Fibroblast of lung (primary cell): ENCODE data around the gene XIAP. TPM values are rescaled to one million over a fixed set of nuclear protein-coding genes. Genes with fewer than 3 reads are reported as not detected.

Experiments
- DNase-seq, 2 donors: peaks; one replicate each; pipeline versions ENCODE4 v3.0.0 to v3.0.0-alpha.2; 2010; ENCODE audit warnings: low read depth in 2 of 2
- H2AFZ ChIP-seq: 2 replicates; pipeline ENCODE4 v1.5.1; 2012; ENCODE audit warnings: low read length, control low read depth, inconsistent platforms
- H3K27ac ChIP-seq: 2 replicates; pipeline ENCODE4 v1.5.1; 2011; ENCODE audit warnings: low read length, control low read depth; ENCODE audit not compliant: insufficient read depth
- H3K27me3 ChIP-seq: 2 replicates; pipeline ENCODE4 v1.5.1; 2011; ENCODE audit warnings: mild to moderate bottlenecking, low read length; ENCODE audit not compliant: control insufficient read depth, insufficient read depth
- H3K36me3 ChIP-seq: 2 replicates; pipeline ENCODE4 v1.5.1; 2011; ENCODE audit warnings: low read length; ENCODE audit not compliant: control insufficient read depth, insufficient read depth
- H3K4me1 ChIP-seq: 2 replicates; pipeline ENCODE4 v1.5.1; 2011; ENCODE audit warnings: low read length; ENCODE audit not compliant: control insufficient read depth, insufficient read depth; ENCODE audit errors: extremely low read depth
- H3K4me2 ChIP-seq: 2 replicates; pipeline ENCODE4 v1.5.1; 2011; ENCODE audit warnings: low read length, control low read depth; ENCODE audit not compliant: insufficient read depth; ENCODE audit errors: extremely low read depth
- H3K4me3 ChIP-seq, 4 experiments: fragments of 200-600 bp in 1 of 4; sonication (generic) in 1 of 4; replicated peaks in 1 of 4; 2 replicates each; pipeline ENCODE4 v1.5.1; 2011 to 2016; ENCODE audit warnings: low read length in 4 of 4, low read depth in 3 of 4, mild to moderate bottlenecking in 3 of 4, control low read depth in 2 of 4, inconsistent platforms in 1 of 4, mixed read lengths in 1 of 4; ENCODE audit not compliant: insufficient read depth in 1 of 4; ENCODE audit errors: control extremely low read depth in 1 of 4
- H3K79me2 ChIP-seq: 2 replicates; pipeline ENCODE4 v1.5.1; 2012; ENCODE audit warnings: mild to moderate bottlenecking, low read length, inconsistent platforms; ENCODE audit not compliant: control insufficient read depth, insufficient read depth
- H3K9ac ChIP-seq: 2 replicates; pipeline ENCODE4 v1.5.1; 2011; ENCODE audit warnings: mild to moderate bottlenecking, low read length, control low read depth; ENCODE audit not compliant: insufficient read depth
- H3K9me3 ChIP-seq: 2 replicates; pipeline ENCODE4 v1.5.1; 2012; ENCODE audit warnings: low read depth, low read length; ENCODE audit not compliant: control insufficient read depth, insufficient read depth
- H4K20me1 ChIP-seq: 2 replicates; pipeline ENCODE4 v1.5.1; 2011; ENCODE audit warnings: low read length; ENCODE audit not compliant: control insufficient read depth, insufficient read depth; ENCODE audit errors: extremely low read depth
- EZH2 ChIP-seq: IDR thresholded peaks from 2 replicates; pipeline ENCODE4 v1.5.1; 2012; ENCODE audit warnings: low read length, control low read depth, mild to moderate bottlenecking; ENCODE audit errors: missing control alignments
- polyA plus RNA-seq, 2 donors: library from polyadenylated mRNA; depleted of rRNA in 1 of 2; stranded (reverse) in 1 of 2; unstranded in 1 of 2; fragments of >200 nt; gene quantifications; 2 replicates each; pipeline ENCODE4 v1.2.1, GENCODE V29; 2011 to 2012; ENCODE audit warnings: missing spikeins in 1 of 2
- total RNA-seq: library from RNA; depleted of rRNA; stranded (reverse); fragments of >200 nt; gene quantifications from 2 replicates; pipeline ENCODE4 v1.2.1, GENCODE V29; 2014
- TF ChIP-seq, protein P1 (sequence below), 2 donors: IDR thresholded peaks in 1 of 2; conservative IDR thresholded peaks in 1 of 2; 1 replicate in 1 of 2; 2 replicates in 1 of 2; pipeline ENCODE4 v1.5.1; 2011 to 2012; ENCODE audit warnings: low read length in 2 of 2, control low read depth in 1 of 2, inconsistent platforms in 1 of 2, low read depth in 1 of 2, mild to moderate bottlenecking in 1 of 2

XIAP gene
- total and polyA plus RNA-seq, 2 donors (not counting 1 experiment from before 2014, with no cell fraction given), result 21.8 to 45.1 TPM

DNA sequence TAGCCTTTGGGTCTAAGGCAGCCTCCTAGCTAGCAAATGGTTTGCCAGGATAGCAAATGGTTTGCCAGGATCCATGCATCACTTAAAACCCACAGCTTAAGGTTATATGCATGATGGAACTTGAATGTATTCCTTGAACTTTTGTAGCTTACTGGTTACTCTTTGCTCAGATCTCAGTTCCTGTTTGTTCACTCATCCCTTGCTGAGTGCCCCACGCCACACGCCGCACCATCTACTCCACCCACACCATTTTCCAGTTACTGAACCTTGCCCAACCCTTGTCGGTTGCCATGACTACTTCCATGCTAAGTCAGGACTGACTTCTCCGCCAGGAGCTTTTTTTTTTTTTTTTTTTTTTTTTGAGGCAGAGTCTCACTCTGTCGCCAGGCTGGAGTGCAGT is 29.5 kb upstream of the XIAP start:
- no peaks in the 10 kb centered on the region for H3K4me1 ChIP-seq
- H3K36me3 ChIP-seq, result no peaks in the 10 kb centered on the region
- no peaks in the 10 kb centered on the region for H3K27me3 ChIP-seq
- peak in 1 of 2 donors; percentile 83 for DNase-seq
- H3K79me2 ChIP-seq, result no peaks in the 10 kb centered on the region
- H3K9ac ChIP-seq, result no peak overlapping the region
- no peak overlapping the region for H2AFZ ChIP-seq
- no peak for TF ChIP-seq EZH2
- TF ChIP-seq, protein P1, sequence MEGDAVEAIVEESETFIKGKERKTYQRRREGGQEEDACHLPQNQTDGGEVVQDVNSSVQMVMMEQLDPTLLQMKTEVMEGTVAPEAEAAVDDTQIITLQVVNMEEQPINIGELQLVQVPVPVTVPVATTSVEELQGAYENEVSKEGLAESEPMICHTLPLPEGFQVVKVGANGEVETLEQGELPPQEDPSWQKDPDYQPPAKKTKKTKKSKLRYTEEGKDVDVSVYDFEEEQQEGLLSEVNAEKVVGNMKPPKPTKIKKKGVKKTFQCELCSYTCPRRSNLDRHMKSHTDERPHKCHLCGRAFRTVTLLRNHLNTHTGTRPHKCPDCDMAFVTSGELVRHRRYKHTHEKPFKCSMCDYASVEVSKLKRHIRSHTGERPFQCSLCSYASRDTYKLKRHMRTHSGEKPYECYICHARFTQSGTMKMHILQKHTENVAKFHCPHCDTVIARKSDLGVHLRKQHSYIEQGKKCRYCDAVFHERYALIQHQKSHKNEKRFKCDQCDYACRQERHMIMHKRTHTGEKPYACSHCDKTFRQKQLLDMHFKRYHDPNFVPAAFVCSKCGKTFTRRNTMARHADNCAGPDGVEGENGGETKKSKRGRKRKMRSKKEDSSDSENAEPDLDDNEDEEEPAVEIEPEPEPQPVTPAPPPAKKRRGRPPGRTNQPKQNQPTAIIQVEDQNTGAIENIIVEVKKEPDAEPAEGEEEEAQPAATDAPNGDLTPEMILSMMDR (conservative IDR thresholded peaks at IDR 0.05 in 1 of 2, IDR thresholded peaks at IDR 0.05 in 1 of 2; ENCODE audit: low read depth in 1 of 2, low read length in 2 of 2), result no peak
- no peaks in the 10 kb centered on the region for H3K9me3 ChIP-seq
- H4K20me1 ChIP-seq, result no peaks in the 10 kb centered on the region
- H3K27ac ChIP-seq, result no peak overlapping the region
- H3K4me3 ChIP-seq, result no peak overlapping the region
- H3K4me2 ChIP-seq, result no peak overlapping the region

DNA sequence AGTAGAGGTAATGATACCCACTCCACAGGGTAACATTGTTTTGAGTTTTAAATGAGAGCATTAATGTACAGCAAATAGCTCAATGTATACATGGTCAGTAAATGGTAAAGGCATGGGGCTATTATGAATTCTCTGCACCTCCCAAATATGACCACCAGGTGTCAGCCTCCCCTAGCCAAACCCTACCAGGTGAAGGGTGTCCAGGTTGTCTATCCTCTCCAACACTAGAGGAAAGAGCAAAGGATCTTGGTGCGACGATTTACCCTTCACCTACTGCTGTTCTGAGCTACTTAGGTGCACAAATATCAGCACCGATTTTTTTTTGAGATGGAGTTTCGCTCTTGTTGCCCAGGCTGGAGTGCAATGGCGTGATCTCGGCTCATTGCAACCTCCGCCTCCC is 26.5 kb upstream of the XIAP start:
- Histone ChIP-seq H2AFZ (no peak overlapping the region), H3K4me3 (no peak overlapping the region), H3K27ac (no peak overlapping the region), H3K79me2 (no peaks in the 10 kb centered on the region), H3K27me3 (no peaks in the 10 kb centered on the region), H4K20me1 (no peaks in the 10 kb centered on the region), H3K4me1 (no peaks in the 10 kb centered on the region), H3K36me3 (no peaks in the 10 kb centered on the region), H3K9ac (no peak overlapping the region), H3K4me2 (no peak overlapping the region), H3K9me3 (no peaks in the 10 kb centered on the region)
- peak; percentile 15 to 46 for DNase-seq
- no peak for TF ChIP-seq EZH2
- TF ChIP-seq, protein P1 (conservative IDR thresholded peaks at IDR 0.05 in 1 of 2, IDR thresholded peaks at IDR 0.05 in 1 of 2; ENCODE audit: low read depth in 1 of 2, low read length in 2 of 2), result peak; percentile 59 to 74

DNA sequence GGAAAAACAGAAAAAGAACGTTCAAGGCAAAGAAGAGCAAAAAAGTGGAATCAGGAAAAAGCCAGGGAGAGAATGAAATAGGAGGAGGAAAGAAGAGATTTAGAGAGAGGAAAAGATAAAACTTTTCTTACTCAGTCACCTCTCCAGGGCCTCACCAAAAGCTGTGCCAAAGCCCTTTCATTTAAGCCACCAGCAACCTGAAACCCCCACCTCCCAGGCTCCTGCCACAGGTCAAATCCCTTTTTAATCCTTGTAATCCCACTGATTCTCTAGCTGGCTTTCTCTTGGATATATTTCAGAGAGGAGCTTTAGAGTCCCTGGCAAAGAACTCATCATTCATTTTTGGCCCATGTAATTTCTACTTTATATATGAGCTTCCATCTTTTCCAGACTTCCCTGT is 25.7 kb upstream of the XIAP start:
- H3K27me3 ChIP-seq, result no peaks in the 10 kb centered on the region
- H3K27ac ChIP-seq, result no peak overlapping the region
- no peaks in the 10 kb centered on the region for H3K36me3 ChIP-seq
- TF ChIP-seq, protein P1 (conservative IDR thresholded peaks at IDR 0.05 in 1 of 2, IDR thresholded peaks at IDR 0.05 in 1 of 2; ENCODE audit: low read depth in 1 of 2, low read length in 2 of 2), result no peak
- no peak for TF ChIP-seq EZH2
- H3K4me2 ChIP-seq, result no peak overlapping the region
- H3K4me3 ChIP-seq, result no peak overlapping the region
- no peak overlapping the region for H3K9ac ChIP-seq
- H3K4me1 ChIP-seq, result no peaks in the 10 kb centered on the region
- no peaks in the 10 kb centered on the region for H3K9me3 ChIP-seq
- no peaks in the 10 kb centered on the region for H4K20me1 ChIP-seq
- H3K79me2 ChIP-seq, result no peaks in the 10 kb centered on the region
- no peak overlapping the region for H2AFZ ChIP-seq
- DNase-seq, result no peak
